Measurements from ENCODE around the gene TCAP.
A peak's percentile ranks its signal among the peaks of the same experiment; 100 is the strongest.

Gene TCAP

DNA sequence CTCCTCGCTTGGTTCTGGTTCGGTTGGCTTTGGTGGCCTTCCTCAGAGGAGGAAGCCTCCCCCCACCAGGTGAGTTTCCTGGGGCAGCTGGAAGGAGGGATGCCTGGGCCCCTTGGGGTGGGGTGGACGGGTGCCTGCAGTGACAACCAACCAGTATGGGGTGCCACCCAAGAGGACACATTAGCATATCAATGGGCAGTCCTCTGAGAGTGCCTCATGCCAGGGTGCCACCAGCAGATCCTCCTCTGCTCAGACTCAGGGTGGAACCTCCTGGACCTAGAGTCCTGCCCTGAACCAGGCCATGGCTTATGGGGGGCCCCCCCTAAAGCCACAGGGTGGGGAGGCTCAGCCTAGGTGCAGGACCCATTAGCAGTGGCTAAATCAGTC is 35.7 kb upstream of the TCAP start:
- in situ Hi-C loops (cut with HindIII; ENCODE audit: low sequenced_read_pairs) = no loop called here

DNA sequence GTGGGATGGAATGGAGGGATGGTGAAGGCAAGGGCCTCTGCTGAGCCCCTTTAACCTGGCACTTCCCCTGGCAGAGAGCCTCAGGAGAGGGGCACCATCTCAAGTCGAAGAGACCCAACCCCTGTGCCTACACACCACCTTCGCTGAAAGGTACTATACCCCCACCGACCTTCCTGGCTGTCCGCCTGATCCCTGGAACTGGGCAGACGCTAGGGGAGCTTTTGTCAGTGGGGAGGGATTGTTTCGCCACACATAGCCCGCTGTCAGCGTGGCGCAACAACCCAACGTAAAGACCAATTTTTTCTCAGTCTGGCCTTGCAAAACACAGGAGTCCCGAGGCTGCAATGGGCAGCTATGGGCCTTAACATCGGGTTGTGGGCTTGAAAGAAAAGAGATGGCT is 35.3 kb upstream of the TCAP start:
- no peak overlapping the region for H3K4me3 ChIP-seq (ENCODE audit: low read depth, low read length)
- in situ Hi-C loops (cut with HindIII; ENCODE audit: low sequenced_read_pairs) = no loop called here
- DNase-seq (ENCODE audit: low read depth) = no peak
- TF ChIP-seq, protein P1, sequence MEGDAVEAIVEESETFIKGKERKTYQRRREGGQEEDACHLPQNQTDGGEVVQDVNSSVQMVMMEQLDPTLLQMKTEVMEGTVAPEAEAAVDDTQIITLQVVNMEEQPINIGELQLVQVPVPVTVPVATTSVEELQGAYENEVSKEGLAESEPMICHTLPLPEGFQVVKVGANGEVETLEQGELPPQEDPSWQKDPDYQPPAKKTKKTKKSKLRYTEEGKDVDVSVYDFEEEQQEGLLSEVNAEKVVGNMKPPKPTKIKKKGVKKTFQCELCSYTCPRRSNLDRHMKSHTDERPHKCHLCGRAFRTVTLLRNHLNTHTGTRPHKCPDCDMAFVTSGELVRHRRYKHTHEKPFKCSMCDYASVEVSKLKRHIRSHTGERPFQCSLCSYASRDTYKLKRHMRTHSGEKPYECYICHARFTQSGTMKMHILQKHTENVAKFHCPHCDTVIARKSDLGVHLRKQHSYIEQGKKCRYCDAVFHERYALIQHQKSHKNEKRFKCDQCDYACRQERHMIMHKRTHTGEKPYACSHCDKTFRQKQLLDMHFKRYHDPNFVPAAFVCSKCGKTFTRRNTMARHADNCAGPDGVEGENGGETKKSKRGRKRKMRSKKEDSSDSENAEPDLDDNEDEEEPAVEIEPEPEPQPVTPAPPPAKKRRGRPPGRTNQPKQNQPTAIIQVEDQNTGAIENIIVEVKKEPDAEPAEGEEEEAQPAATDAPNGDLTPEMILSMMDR (IDR thresholded peaks at IDR 0.05; ENCODE audit: low read depth, low read length, missing control alignments) = no peak

More for the DNA sequence above, 35.7 kb upstream of the TCAP start:
- TF ChIP-seq, protein P1 (IDR thresholded peaks at IDR 0.05; ENCODE audit: low read depth, low read length, missing control alignments) = no peak
- DNase-seq (ENCODE audit: low read depth) = no peak
- no peak overlapping the region for H3K4me3 ChIP-seq (ENCODE audit: low read depth, low read length)

DNA sequence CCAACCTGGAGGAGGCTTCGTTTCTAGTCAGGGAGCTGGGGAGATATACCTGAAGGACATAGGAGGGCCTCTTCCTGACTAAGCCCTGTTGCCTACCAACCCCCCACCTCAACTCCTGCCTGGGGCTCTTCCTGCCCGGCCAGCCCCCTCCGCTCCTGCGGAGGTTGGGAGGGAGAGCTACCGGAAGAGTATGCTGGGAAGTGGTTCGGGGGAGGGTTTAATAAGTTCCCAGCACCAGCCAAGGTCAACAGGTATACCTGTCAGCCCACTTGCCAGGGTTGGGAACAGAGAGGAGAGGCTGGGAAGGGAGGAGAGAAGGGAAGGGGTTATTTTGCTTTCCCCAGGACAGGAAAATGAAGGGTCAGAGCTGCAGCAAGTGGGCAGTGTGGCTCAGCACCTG is 33.7 kb upstream of the TCAP start:
- in situ Hi-C loops (cut with HindIII; ENCODE audit: low sequenced_read_pairs) = no loop called here
- TF ChIP-seq, protein P1 (IDR thresholded peaks at IDR 0.05; ENCODE audit: low read depth, low read length, missing control alignments) = no peak
- DNase-seq (ENCODE audit: low read depth) = no peak
- H3K4me3 ChIP-seq (ENCODE audit: low read depth, low read length) = no peak overlapping the region

DNA sequence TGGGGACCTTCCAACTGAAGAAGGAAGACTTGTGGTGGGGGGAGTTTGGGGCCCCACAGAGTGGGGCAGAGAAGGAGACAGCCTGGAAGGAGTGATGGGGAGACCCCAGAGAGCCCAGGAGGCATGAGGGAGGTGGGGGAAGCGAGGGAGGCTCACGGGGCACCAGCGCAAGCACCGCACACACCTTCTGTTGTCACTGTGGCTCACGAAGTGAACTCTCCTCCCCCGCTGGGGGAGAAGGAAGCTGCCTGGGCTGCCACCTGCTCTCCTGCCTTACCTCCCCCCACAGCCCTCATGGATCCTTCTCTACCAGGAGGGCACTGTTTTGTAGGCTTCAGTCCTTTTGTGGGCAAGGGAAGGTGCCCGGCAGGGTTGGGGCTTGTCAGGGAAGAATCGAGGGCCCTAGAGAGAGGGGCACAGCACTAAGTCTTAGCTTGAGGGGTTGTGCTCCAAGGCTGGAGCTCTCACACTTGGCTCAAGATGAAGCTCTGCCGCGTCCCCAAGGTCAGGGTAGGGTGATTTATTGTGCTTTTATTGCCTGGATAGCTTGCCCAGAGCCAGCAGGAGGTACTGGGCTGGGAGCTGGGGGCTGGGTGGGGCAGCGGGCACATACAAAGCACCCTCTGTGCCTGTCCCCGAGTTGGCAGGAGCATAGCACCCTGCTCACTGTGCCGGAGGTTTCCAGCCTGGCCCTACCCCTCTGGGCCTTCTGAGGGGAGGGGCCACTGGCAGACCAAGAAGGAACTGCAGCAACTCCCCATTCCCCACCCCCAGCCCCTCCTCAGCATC is 32.8 kb upstream of the TCAP start:
- no peak for DNase-seq (ENCODE audit: low read depth)
- H3K4me3 ChIP-seq (ENCODE audit: low read depth, low read length) = no peak overlapping the region
- TF ChIP-seq, protein P1 (IDR thresholded peaks at IDR 0.05; ENCODE audit: low read depth, low read length, missing control alignments) = no peak
- in situ Hi-C loops (cut with HindIII; ENCODE audit: low sequenced_read_pairs) = no loop called here

DNA sequence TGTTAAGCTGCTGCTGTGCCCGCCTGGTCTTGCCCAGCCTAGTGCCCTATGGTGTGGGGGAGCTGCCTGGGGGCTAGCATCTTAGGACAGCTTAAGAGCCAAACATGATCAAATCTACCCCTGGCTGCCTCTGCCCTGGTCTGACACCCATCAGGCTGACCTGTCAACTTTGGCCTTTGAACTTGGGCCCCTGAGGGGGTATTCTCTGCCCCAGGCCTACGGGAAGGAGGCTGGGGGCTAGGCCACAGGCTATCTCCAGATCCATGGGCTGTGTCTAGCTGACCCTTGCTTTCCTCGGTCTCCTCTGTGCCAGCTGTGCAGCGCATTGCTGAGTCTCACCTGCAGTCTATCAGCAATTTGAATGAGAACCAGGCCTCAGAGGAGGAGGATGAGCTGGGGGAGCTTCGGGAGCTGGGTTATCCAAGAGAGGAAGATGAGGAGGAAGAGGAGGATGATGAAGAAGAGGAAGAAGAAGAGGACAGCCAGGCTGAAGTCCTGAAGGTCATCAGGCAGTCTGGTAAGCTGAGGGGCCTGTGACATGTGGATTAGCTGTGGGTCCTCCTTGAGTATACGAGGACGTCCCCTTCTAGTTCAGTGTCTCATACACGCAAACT is 31.5 kb upstream of the TCAP start:
- TF ChIP-seq, protein P1 (IDR thresholded peaks at IDR 0.05; ENCODE audit: low read depth, low read length, missing control alignments) = no peak
- in situ Hi-C loops (cut with HindIII; ENCODE audit: low sequenced_read_pairs) = no loop called here
- H3K4me3 ChIP-seq (ENCODE audit: low read depth, low read length) = no peak overlapping the region
- no peak for DNase-seq (ENCODE audit: low read depth)

DNA sequence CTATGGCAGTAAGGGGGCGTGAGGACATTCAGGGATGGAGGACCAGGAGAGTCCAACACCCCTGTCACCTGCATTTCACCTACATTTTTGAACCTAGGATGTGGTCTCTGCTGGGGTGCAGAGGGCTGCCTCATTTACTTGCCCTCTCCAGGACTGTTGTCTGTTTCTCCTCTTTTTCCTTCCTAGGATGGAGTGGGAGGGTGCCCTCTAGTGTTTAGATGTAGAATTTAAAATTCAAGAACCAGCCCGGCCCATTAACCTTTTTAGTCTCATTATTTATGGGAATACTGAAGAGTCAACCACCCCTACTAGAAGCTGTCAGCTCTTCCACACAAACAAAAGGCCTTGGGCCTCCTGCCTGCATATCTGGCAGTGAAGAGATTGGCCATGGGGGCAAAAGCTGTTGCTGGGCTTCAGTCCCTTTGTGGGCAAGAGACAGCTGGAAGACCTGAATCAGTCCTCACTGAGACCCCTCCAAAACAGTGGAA is 30.7 kb upstream of the TCAP start:
- no peak overlapping the region for H3K4me3 ChIP-seq (ENCODE audit: low read depth, low read length)
- in situ Hi-C loops (cut with HindIII; ENCODE audit: low sequenced_read_pairs) = no loop called here
- DNase-seq (ENCODE audit: low read depth) = peak; percentile 28
- TF ChIP-seq, protein P1 (IDR thresholded peaks at IDR 0.05; ENCODE audit: low read depth, low read length, missing control alignments) = peak; percentile 77
